Ovary (tissue), 9 donors: ENCODE measurements around the gene SMIM41. TPM values are rescaled to one million over a fixed set of nuclear protein-coding genes. Genes with fewer than 3 reads are reported as not detected.

Experiments
- DNase-seq, 5 donors: peaks; one replicate each; pipeline ENCODE4 v3.0.0-alpha.2; 2019 to 2020
- H3K27ac ChIP-seq, 2 donors: fragments of 200-600 bp; one replicate each; pipeline versions ENCODE4 v1.5.1 to v1.8.0; 2019 to 2022
- H3K27me3 ChIP-seq: fragments of 200-600 bp; one replicate; pipeline ENCODE4 v1.8.0; 2022
- H3K36me3 ChIP-seq: fragments of 200-600 bp; sonication (generic); one replicate; pipeline ENCODE4 v1.5.1; 2019
- H3K4me1 ChIP-seq: one replicate; pipeline ENCODE4 v1.8.1; 2013; ENCODE audit warnings: mild to moderate bottlenecking, moderate library complexity; ENCODE audit not compliant: insufficient read depth
- H3K4me3 ChIP-seq: fragments of 200-600 bp; sonication (generic); one replicate; pipeline ENCODE4 v1.5.1; 2017
- H3K9me3 ChIP-seq, 2 donors: fragments of 200-600 bp in 1 of 2; sonication (generic) in 1 of 2; one replicate each; pipeline versions ENCODE4 v1.5.1 to v1.8.1; 2013 to 2019; ENCODE audit warnings: mild to moderate bottlenecking in 1 of 2, moderate library complexity in 1 of 2
- CTCF ChIP-seq, 3 donors: fragments of 450-650 bp in 2 of 3; fragments of 200-600 bp in 1 of 3; IDR thresholded peaks; one replicate each; pipeline versions ENCODE4 v1.5.1 to v1.8.0; 2016 to 2022; ENCODE audit warnings: antibody characterized with exemption in 3 of 3, mild to moderate bottlenecking in 1 of 3
- EP300 ChIP-seq: sonication (generic); formaldehyde crosslinking; IDR thresholded peaks from one replicate; pipeline ENCODE4 v1.6.1; 2017; ENCODE audit warnings: antibody characterized with exemption
- POLR2A ChIP-seq: fragments of 450-650 bp; IDR thresholded peaks from one replicate; pipeline ENCODE4 v1.6.1; 2017; ENCODE audit warnings: antibody characterized with exemption, mild to moderate bottlenecking, moderate library complexity
- WGBS, 3 donors: extraction: QIAGEN DNeasy Blood & Tissue Kit in 1 of 3; methylation state at CpG; one replicate each; pipeline versions ENCODE4 v1.1.5 to v1.1.7; 2013 to 2017; 5-methylcytosine and 5-hydroxymethylcytosine counted together
- intact Hi-C, 4 donors: fragments of 100-400 bp; cut with DNase I; formaldehyde crosslinking; loops; one replicate each; pipeline versions ENCODE4 v1.11.0 to v1.15.1; 2022 to 2023
- polyA plus RNA-seq, 2 donors: library from polyadenylated mRNA; stranded (reverse); fragments of 200-250 nt in 1 of 2; fragments of 350-450 nt in 1 of 2; fragmentation: Illumina TruSeq in 1 of 2; extraction: RNeasy Lipid Tissue Mini Kit (QIAGEN cat#74804) in 1 of 2; gene quantifications; one replicate each; pipeline ENCODE4 v1.2.3, GENCODE V29; 2013 to 2014
- total RNA-seq, 7 donors: library from RNA; depleted of rRNA in 2 of 7; stranded (reverse); fragments of >200 nt in 2 of 7; fragmentation: NEBNext Ultra II Directional in 3 of 7; extraction: Animal tissue kit (Norgen Biotek cat#: 25700) in 3 of 7; gene quantifications; one replicate each; pipeline versions ENCODE4 v1.1.0 to v1.2.4, GENCODE V29; 2016 to 2023
- donor health status: DM: no; HTN: no; CAD: no; lungs with moderate emphysema.
- donor health status: DM: no; HTN: no; CAD: no.
- donor health status: Bipolar disorder and iron deficiency.
- donor health status: DM: yes; HTN: yes; CAD: no.
- donor health status: DM: no; HTN: no; CAD: no.
- donor health status: DM: yes; HTN: yes; CAD: no.

SMIM41 gene
- total and polyA plus RNA-seq, 9 donors, result 0.32 to 4.5 (median 2.8) TPM

GRCh38 chr12:52085682-52086180 is 6.2 kb downstream of the SMIM41 start:
- no peaks in the 10 kb centered on the region for H3K9me3 ChIP-seq
- no peaks in the 10 kb centered on the region for H3K27me3 ChIP-seq
- intact Hi-C loops, result no loop called here
- no peak overlapping the region for H3K4me3 ChIP-seq
- peaks cover 13% of the 10 kb centered on the region for H3K4me1 ChIP-seq
- TF ChIP-seq POLR2A (no peak), EP300 (no peak), CTCF (IDR thresholded peaks at IDR 0.05) (no peak)
- WGBS, 3 donors, result 90 to 94% (median 94%) methylated on average over 6 of the region's 6 CpGs
- H3K27ac ChIP-seq, result no peak overlapping the region
- DNase-seq, result no peak
- H3K36me3 ChIP-seq, result no peaks in the 10 kb centered on the region

GRCh38 chr12:52086366-52086765 is 6.9 kb downstream of the SMIM41 start:
- intact Hi-C loops, result no loop called here
- Histone ChIP-seq H3K4me1 (peaks cover 8% of the 10 kb centered on the region), H3K36me3 (no peaks in the 10 kb centered on the region), H3K9me3 (no peaks in the 10 kb centered on the region), H3K27me3 (no peaks in the 10 kb centered on the region), H3K4me3 (no peak overlapping the region), H3K27ac (no peak overlapping the region)
- 26 to 34% (median 33%) methylated on average over 9 of the region's 9 CpGs for WGBS, 3 donors
- TF ChIP-seq POLR2A (no peak), EP300 (no peak), CTCF (IDR thresholded peaks at IDR 0.05) (no peak)
- DNase-seq, result no peak

- Histone ChIP-seq H3K36me3 (no peaks in the 10 kb centered on the region), H3K4me3 (no peak overlapping the region), H3K9me3 (no peaks in the 10 kb centered on the region), H3K4me1 (peaks cover 6% of the 10 kb centered on the region), H3K27me3 (no peaks in the 10 kb centered on the region), H3K27ac (no peak overlapping the region)
- no peak for TF ChIP-seq POLR2A
- no peak for TF ChIP-seq EP300
- TF ChIP-seq CTCF (IDR thresholded peaks at IDR 0.05), result no peak
- WGBS, 3 donors, result 82 to 90% (median 87%) methylated on average over 22 of the region's 22 CpGs
- DNase-seq, result no peak
- intact Hi-C loops, result no loop called here
Measured at GRCh38 chr12:52086944-52087835, 7.7 kb downstream of the SMIM41 start.

- Histone ChIP-seq H3K4me3 (no peak overlapping the region), H3K27ac (no peak overlapping the region), H3K27me3 (no peaks in the 10 kb centered on the region), H3K4me1 (no peaks in the 10 kb centered on the region), H3K36me3 (no peaks in the 10 kb centered on the region), H3K9me3 (no peaks in the 10 kb centered on the region)
- no peak for TF ChIP-seq CTCF (IDR thresholded peaks at IDR 0.05)
- no peak for TF ChIP-seq EP300
- no peak for TF ChIP-seq POLR2A
- intact Hi-C loops, result no loop called here
- no peak for DNase-seq
- WGBS, 3 donors, result 79 to 92% (median 89%) methylated on average over 20 of the region's 20 CpGs
Measured at GRCh38 chr12:52087961-52088820, 8.7 kb downstream of the SMIM41 start.
